K562 (cell line): ENCODE results near the gene UBAP2. TPM values are rescaled to one million over a fixed set of nuclear protein-coding genes. Genes with fewer than 3 reads are reported as not detected.
A peak's percentile ranks its signal among the peaks of the same experiment; 100 is the strongest.

Experiments
- ATAC-seq: fragments of 200-7000 bp; cut with Tn5 transposase; 3 replicates; pipeline ENCODE4 v1.9.1; 2020; ENCODE audit warnings: moderate library complexity
- BruUV-seq: library from RNA; stranded (reverse); fragments of 400-500 nt; replicated peaks from 2 replicates; lab custom pipeline; 2021; lab: Mats Ljungman, UMichigan
- CTCF ChIA-PET: fragments of 300-600 bp; formaldehyde crosslinking; extraction: SDS; loops from one replicate; lab custom pipeline; 2021; ENCODE audit warnings: low intra/inter-chr PET ratio; lab: Yijun Ruan, JAX
- POLR2A ChIA-PET: fragments of 300-600, 350-650 bp; sonication (Branson Sonifier 250); formaldehyde crosslinking; extraction: SDS; loops from one replicate; lab custom pipeline; 2021; ENCODE audit warnings: antibody characterized with exemption, inconsistent platforms; lab: Yijun Ruan, JAX
- DNase-seq, 4 experiments: peaks; one replicate each; pipeline versions ENCODE4 v3.0.0 to v3.0.0-alpha.2; 2011 to 2018; ENCODE audit warnings: low spot score in 3 of 4, mixed read lengths in 3 of 4; ENCODE audit errors: extremely low read depth in 1 of 4
- FAIRE-seq: peaks from 2 replicates; lab custom pipeline; 2011; peaks lifted over from hg19 to GRCh38; lab: Jason Lieb, UNC
- H2AFZ ChIP-seq: 2 replicates; pipeline ENCODE4 v1.6.0; 2011; ENCODE audit warnings: low read depth, low read length, control low read depth, inconsistent platforms
- H3K27ac ChIP-seq: fragments of 200-600 bp; 3 replicates; pipeline ENCODE4 v1.8.0; 2011; ENCODE audit warnings: low read depth, mild to moderate bottlenecking, control low read depth, inconsistent platforms, low read length, moderate library complexity, mixed read lengths; ENCODE audit errors: extremely low read depth
- H3K27me3 ChIP-seq, 2 experiments: fragments of 300-600 bp in 1 of 2; 2 replicates in 1 of 2; 3 replicates in 1 of 2; pipeline versions ENCODE4 v1.6.0 to v1.8.0; 2011; ENCODE audit warnings: inconsistent platforms in 2 of 2, low read length in 2 of 2, mild to moderate bottlenecking in 1 of 2, mixed read lengths in 1 of 2, moderate library complexity in 1 of 2; ENCODE audit not compliant: control insufficient read depth in 2 of 2, insufficient read depth in 2 of 2
- H3K36me3 ChIP-seq: fragments of 300-600 bp; 3 replicates; pipeline ENCODE4 v1.8.0; 2011; ENCODE audit warnings: mild to moderate bottlenecking, low read length, inconsistent platforms; ENCODE audit not compliant: control insufficient read depth, insufficient read depth
- H3K4me1 ChIP-seq, 2 experiments: fragments of 200-600 bp in 1 of 2; replicated peaks in 1 of 2; 2 replicates in 1 of 2; 3 replicates in 1 of 2; pipeline versions ENCODE4 v1.5.1 to v1.8.0; 2011; ENCODE audit warnings: inconsistent platforms in 2 of 2, low read length in 2 of 2, mild to moderate bottlenecking in 1 of 2, mixed read lengths in 1 of 2, moderate library complexity in 1 of 2; ENCODE audit not compliant: control insufficient read depth in 2 of 2, insufficient read depth in 2 of 2
- H3K4me2 ChIP-seq: 2 replicates; pipeline ENCODE4 v1.6.1; 2011; ENCODE audit warnings: low read length, control low read depth, inconsistent platforms, mixed read lengths; ENCODE audit not compliant: insufficient read depth
- H3K4me3 ChIP-seq: fragments of 200-600 bp; sonication (generic), shearing (Covaris generic); 2 replicates; pipeline ENCODE4 v1.5.1; 2016; ENCODE audit warnings: control low read depth, inconsistent platforms
- H3K79me2 ChIP-seq: fragments of 200-600 bp; 3 replicates; pipeline ENCODE4 v1.8.0; 2011; ENCODE audit warnings: low read length, inconsistent platforms; ENCODE audit not compliant: control insufficient read depth, insufficient read depth
- H3K9ac ChIP-seq, 2 experiments: 2 replicates each; pipeline versions ENCODE4 v1.6.0 to v1.6.1; 2011; ENCODE audit warnings: low read depth in 2 of 2, low read length in 2 of 2, control low read depth in 1 of 2, inconsistent platforms in 1 of 2, mild to moderate bottlenecking in 1 of 2, mixed read lengths in 1 of 2; ENCODE audit not compliant: insufficient read depth in 1 of 2
- H3K9me1 ChIP-seq: one replicate; pipeline ENCODE4 v1.6.0; 2011; ENCODE audit warnings: inconsistent platforms, mild to moderate bottlenecking, low read length, moderate library complexity; ENCODE audit not compliant: control insufficient read depth, insufficient read depth
- H3K9me3 ChIP-seq: replicated peaks from 2 replicates; pipeline ENCODE4 v1.5.1; 2011; ENCODE audit warnings: low read depth, low read length, inconsistent platforms; ENCODE audit not compliant: control insufficient read depth, insufficient read depth
- H4K20me1 ChIP-seq: replicated peaks from 2 replicates; pipeline ENCODE4 v1.6.1; 2011; ENCODE audit warnings: low read length, inconsistent platforms, mixed read lengths; ENCODE audit not compliant: control insufficient read depth, insufficient read depth
- C11orf30 ChIP-seq: fragments of 450-650 bp; IDR thresholded peaks from 2 replicates; pipeline ENCODE4 v1.6.1; 2016; ENCODE audit warnings: low read depth, mild to moderate bottlenecking
- MAFF ChIP-seq: IDR thresholded peaks from 2 replicates; pipeline ENCODE4 v1.6.1; 2012; ENCODE audit warnings: low read length, improper control_type of control experiment
- MAFG ChIP-seq: fragments of 450-650 bp; conservative IDR thresholded peaks from 2 replicates; pipeline ENCODE4 v1.6.1; 2016; ENCODE audit warnings: missing genetic modification characterization, missing compliant biosample characterization
- MAFK ChIP-seq: IDR thresholded peaks from 2 replicates; pipeline ENCODE4 v1.6.1; 2011; ENCODE audit warnings: low read length, improper control_type of control experiment
- ZNF316 ChIP-seq: fragments of 450-650 bp; IDR thresholded peaks from 2 replicates; pipeline ENCODE4 v1.6.1; 2016
- ZNF561 ChIP-seq: fragments of 450-650 bp; formaldehyde crosslinking; conservative IDR thresholded peaks from 2 replicates; pipeline ENCODE4 v1.4.0; 2020; ENCODE audit warnings: mild to moderate bottlenecking, moderate library complexity
- WGBS: fragments of 100-300 bp; shearing (Covaris generic); methylation state at CpG from one replicate; pipeline ENCODE4 v1.1.6; 2016; ENCODE audit warnings: low coverage, mixed read lengths; ENCODE audit not compliant: insufficient coverage; ENCODE audit errors: missing lambda C conversion rate; 5-methylcytosine and 5-hydroxymethylcytosine counted together
- in situ Hi-C: fragments of 300-500 bp; cut with MboI; formaldehyde crosslinking; loops from 4 replicates; pipeline ENCODE4 v1.15.0; 2018; ENCODE audit warnings: inconsistent platforms, mixed read lengths
- intact Hi-C: fragments of 100-400 bp; cut with micrococcal nuclease; formaldehyde crosslinking; loops from 2 replicates; pipeline ENCODE4 v1.14.2; 2022
- polyA plus RNA-seq, 8 experiments: library from polyadenylated mRNA; depleted of rRNA in 4 of 8; stranded (reverse) in 5 of 8; unstranded in 3 of 8; fragments of >200 nt; fragmentation: Nextera tagmentation in 2 of 8; fragmentation: Illumina TruSeq in 1 of 8; extraction: Ambion mirVana in 2 of 8; extraction: Trizol in 1 of 8; gene quantifications; 2 replicates each; pipeline versions ENCODE4 v1.2.1 to v1.2.3, GENCODE V29; 2011 to 2014; ENCODE audit warnings: inconsistent platforms in 1 of 8, missing spikeins in 1 of 8
- total RNA-seq, 7 experiments: library from RNA; depleted of rRNA in 6 of 7; stranded (reverse); fragments of >200 nt in 6 of 7; fragmentation: Illumina TruSeq in 2 of 7; extraction: Trizol in 2 of 7; gene quantifications; 2 replicates each; pipeline versions ENCODE4 v1.2.1 to v1.2.3, GENCODE V29; 2011 to 2021; ENCODE audit warnings: low replicate concordance in 1 of 7
- TF ChIP-seq, protein P1 (sequence below): fragments of 250-450 bp; sonication (Bioruptor Pico); IDR thresholded peaks from 2 replicates; pipeline ENCODE4 v1.8.0; 2022; ENCODE audit warnings: inconsistent platforms

Gene UBAP2
- total and polyA plus RNA-seq, 9 of the 15 experiments (the other 6 are each of a cell fraction or from before 2014, with no cell fraction given) = 8.7 to 47.9 (median 18.7) TPM

- no TSS peak for BruUV-seq
- no peak for ATAC-seq
- in situ Hi-C loops = no loop called here
- Histone ChIP-seq H3K9me1 (no peaks in the 10 kb centered on the region), H3K79me2 (peaks cover 54% of the 10 kb centered on the region), H3K27me3 (no peaks in the 10 kb centered on the region), H3K4me3 (no peak overlapping the region), H3K9me3 (no peaks in the 10 kb centered on the region), H3K27ac (no peak overlapping the region), H3K9ac (no peak overlapping the region)
- 83% methylated on average over 2 of the region's 2 CpGs for WGBS
- POLR2A ChIA-PET = interaction anchor here (0.6 to 1.3 kb wide), 2 partner anchors 11 to 87 kb away, joined by 3 read pairs; no protein-coding TSS in a partner anchor
- TF ChIP-seq ZNF561 (no peak), MAFG (tag) (peak; percentile 79), ZNF316 (peak; percentile 96), MAFK (peak; percentile 92), C11orf30 (peak; percentile 89), MAFF (peak; percentile 91)
- TF ChIP-seq, protein P1, sequence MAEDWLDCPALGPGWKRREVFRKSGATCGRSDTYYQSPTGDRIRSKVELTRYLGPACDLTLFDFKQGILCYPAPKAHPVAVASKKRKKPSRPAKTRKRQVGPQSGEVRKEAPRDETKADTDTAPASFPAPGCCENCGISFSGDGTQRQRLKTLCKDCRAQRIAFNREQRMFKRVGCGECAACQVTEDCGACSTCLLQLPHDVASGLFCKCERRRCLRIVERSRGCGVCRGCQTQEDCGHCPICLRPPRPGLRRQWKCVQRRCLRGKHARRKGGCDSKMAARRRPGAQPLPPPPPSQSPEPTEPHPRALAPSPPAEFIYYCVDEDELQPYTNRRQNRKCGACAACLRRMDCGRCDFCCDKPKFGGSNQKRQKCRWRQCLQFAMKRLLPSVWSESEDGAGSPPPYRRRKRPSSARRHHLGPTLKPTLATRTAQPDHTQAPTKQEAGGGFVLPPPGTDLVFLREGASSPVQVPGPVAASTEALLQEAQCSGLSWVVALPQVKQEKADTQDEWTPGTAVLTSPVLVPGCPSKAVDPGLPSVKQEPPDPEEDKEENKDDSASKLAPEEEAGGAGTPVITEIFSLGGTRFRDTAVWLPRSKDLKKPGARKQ = no peak
- TF ChIP-seq, all 486 proteins: peak for 5
- FAIRE-seq (no peak), DNase-seq (no peak)
- peaks cover 0 to 6% of the 10 kb centered on the region in 2 experiments; a peak in 4 of 5 replicates for H3K4me1 ChIP-seq
- H2AFZ ChIP-seq = no peak overlapping the region
- no peak overlapping the region for H3K4me2 ChIP-seq
- peaks cover 7% of the 10 kb centered on the region; the same call in 1 of the 3 replicates for H3K36me3 ChIP-seq
- no peaks in the 10 kb centered on the region for H4K20me1 ChIP-seq
- intact Hi-C loops = no loop called here
- CTCF ChIA-PET = no interaction called here
These were observed 162.7 kb downstream of the UBAP2 start for GRCh38 chr9:33885948-33886347.
